Measurements from ENCODE around the gene FOXR1.
"Not testable (repeated sequence)": the region's sequence is repeated elsewhere in the genome, so short reads cannot be mapped to it uniquely, and the experiment has no call there.

FOXR1 gene

DNA sequence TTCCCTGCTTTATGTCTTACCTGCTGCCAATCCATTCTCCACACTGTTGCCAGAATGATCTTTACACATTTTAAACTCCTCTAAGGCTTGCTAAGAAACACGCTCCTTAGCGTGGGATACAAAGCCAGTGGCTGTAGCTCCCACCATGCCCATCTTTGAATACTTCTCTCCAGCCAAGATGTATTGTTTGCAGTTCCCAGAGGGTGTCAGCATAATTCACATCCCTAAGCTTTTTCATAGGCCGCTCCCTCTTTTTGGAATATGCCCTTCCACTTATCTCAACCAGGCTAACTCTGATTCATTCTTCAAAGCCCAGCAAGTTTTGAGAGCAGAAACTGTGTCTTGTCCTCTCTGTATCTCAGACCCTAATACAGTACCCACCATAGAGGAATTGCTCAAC is 23.6 kb upstream of the FOXR1 start:
- DNase-seq: no peak

DNA sequence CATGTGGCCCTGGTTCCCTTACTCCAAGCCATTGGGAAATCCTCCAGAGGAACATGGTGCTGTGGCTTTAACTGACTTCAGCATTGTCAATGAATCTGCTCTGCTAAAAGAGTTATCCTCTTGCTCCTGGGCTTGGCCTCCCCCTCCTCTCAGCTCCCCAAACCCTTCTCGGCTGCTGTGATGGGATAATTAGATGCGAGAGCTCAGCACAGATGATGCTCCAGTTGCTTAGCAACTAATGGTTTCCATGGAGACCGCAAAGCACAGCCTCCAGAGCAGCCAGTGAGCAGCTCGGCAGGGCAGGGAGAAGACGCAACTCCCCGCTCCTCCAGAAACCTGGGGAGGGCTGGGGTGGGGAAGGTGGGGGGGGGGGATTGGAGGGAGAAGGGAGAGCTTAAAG is 18.3 kb upstream of the FOXR1 start:
- DNase-seq: peak; percentile 22

DNA sequence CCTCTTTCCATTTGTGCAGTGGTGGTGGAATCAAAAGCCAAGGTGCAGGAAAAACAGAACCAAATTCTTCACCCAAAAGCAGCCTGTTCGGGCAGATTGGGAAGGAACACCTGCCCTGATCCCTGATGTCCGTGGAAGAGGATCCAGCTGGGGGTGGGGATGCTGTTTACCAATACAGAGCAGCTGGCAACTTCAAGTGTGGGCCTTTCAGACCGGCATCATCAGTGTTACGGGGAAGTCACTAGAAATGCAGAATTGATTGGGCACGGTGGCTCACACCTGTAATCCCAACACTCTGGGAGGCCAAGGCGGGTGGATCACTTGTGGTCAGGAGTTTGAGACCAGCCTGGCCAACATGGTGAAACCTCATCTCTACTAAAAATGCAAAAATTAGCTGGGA is 17.6 kb upstream of the FOXR1 start:
- peak; percentile 41 for DNase-seq

DNA sequence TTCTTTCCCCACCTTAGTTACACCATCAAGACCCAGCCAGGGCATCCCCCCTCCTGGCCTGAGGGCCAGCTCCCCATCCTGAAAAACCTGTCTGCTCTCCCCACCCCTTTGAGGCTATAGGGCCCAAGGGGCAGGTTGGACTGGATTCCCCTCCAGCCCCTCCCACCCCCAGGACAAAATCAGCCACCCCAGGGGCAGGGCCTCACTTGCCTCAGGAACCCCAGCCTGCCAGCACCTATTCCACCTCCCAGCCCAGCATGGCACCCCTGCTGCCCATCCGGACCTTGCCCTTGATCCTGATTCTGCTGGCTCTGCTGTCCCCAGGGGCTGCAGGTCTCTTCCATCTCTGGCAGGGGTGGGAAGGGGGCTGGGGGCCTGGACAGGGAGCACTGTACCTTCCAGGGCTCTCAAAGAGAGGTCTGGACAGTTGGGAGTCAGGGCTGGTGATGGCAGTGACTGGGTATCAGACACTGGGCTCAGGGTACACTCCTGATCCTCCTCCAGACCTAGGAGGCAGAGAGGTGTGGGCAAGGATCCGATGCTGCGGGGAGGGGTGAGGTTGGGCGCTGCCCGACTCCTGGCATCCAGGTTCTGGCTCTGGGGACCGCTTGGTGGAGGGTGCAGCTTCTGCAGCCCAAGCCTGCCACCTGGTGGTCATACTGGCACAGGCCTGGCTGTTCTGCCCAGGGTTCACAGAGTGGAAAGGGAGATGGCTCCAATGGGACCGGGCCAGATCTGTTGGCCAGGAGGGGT is 15.3 kb upstream of the FOXR1 start, which contains the start of gene UPK2:
UPK2 (plus strand) TSS at position 205 of the 753 bp plus-strand sequence; CDS start at position 258, 53 bp downstream.
- DNase-seq: peak; percentile 75

DNA sequence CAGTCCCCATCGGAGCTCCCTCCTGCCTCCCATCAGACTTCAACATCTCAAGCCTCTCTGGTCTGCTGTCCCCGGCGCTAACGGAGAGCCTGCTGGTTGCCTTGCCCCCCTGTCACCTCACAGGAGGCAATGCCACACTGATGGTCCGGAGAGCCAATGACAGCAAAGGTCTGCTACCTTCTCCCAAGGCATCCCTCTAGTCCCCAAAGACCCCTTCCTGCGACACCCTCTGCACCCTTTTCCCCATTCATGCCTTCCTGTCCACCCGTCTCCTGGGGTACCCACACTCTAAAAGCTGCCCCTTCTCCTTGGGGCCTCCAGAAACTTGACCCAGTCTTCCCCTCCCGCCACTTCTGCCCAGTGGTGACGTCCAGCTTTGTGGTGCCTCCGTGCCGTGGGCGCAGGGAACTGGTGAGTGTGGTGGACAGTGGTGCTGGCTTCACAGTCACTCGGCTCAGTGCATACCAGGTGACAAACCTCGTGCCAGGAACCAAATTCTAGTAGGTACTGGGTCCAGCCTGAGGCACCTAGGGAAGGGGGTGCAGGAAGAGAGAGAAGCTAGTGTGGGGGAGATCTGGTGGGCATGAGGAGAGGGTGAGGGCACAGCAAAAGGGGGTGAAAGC is 14.6 kb upstream of the FOXR1 start:
- no peak for DNase-seq

DNA sequence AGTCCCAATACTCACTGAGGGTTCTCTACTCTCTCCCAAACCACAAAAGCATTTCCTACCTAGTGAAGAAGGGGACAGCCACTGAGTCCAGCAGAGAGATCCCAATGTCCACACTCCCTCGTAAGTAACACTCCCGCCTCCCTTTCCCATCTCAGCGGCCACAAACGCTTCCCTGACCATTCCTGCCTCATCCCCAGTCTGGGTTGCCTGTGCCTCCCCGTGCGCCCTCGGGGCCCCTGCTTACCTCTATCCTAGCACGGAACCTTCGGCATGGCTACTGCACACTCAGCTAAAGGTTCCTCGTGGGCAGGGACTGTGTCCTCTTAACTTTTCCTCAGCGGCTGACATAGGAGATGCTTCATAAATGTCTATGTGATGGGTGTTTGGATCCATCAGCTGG is 14.0 kb upstream of the FOXR1 start:
- no peak for DNase-seq

DNA sequence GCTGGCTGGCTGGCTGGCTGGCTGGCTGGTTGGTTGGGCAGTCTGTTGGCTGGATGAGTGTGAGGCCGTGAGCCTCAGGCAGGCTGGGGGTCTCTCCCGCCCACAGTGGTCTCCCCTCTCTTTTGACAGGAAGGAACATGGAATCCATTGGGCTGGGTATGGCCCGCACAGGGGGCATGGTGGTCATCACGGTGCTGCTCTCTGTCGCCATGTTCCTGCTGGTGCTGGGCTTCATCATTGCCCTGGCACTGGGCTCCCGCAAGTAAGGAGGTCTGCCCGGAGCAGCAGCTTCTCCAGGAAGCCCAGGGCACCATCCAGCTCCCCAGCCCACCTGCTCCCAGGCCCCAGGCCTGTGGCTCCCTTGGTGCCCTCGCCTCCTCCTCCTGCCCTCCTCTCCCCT is 13.6 kb upstream of the FOXR1 start:
- no peak for DNase-seq

DNA sequence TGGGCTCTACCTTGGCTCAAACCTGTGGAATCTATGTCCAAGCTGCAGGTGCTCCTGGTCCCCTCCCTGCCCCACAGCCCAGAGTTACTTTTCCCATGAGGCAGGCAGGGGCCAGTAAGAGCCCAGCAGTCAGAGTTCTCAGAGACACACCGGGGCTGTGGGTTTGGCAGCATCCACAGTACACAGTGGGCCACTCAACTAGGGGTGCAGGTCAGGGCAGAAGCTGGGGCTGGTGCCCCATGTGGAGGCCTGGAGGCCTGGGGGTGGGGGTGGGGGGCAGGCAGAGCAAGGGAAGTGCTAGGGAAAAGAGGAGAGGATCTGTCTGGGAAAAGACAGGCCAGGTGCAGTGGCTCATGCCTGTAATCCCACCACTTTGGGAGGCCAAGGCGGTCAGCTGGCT is 13.0 kb upstream of the FOXR1 start:
- DNase-seq: no peak

DNA sequence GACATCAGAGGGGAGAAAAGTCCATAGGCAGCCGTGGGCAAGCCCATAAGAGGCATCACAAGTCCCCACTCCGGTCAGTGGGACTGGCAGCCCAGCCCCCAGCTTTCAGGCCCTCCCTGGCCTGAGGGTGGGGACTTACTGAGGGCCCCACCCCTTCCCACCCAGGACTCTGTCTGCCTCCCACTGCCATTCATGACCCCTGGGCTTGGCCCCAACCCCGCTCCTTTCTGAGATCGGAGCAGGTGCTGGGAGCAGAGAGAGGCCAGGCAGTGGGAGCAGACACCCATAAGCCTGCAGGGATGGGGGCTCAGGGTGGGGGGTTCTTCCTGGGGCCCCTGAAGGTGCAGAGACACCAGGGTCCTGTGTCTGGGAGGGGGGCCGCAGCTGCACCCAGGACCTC is 10.4 kb upstream of the FOXR1 start:
- DNase-seq: no peak

DNA sequence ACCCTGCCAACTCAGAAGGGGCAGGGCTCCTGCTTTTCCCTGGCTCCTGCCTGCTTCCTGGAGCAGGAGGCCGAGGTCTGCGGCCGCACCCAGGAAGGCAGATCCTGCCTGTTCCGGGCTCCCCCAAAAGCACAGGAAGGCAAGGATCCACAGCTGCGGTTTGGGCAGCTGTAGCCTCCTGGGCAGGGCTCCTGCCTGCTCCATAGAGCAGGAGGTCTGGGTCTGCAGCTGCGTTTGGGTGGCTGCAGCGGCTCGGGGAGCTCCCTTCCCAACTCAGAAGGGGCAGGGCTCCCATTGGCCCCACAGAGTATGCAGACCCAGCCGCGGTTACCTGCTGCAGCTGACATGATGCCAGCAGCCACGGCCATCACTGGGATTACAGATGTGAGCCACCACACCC is 10.0 kb upstream of the FOXR1 start:
- DNase-seq: no peak

DNA sequence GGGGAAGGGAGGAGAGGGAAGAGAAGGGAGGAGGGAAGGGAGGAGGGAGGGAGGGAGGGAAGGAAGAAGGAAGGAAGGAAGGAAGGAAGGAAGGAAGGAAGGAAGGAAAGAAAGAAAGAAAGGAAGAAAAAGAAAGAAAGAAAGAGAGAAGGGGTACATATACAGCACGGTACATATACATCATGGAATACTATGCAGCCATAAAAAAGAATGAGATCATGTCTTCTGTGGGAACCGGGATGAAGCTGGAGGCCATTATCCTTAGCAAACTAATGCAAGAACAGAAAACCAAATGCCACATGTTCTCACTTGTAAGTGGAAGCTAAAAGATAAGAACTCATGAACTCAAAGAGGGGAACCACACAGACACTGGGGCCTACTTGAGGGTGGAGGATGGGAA is 2.1 kb upstream of the FOXR1 start:
- DNase-seq: not testable (repeated sequence)

DNA sequence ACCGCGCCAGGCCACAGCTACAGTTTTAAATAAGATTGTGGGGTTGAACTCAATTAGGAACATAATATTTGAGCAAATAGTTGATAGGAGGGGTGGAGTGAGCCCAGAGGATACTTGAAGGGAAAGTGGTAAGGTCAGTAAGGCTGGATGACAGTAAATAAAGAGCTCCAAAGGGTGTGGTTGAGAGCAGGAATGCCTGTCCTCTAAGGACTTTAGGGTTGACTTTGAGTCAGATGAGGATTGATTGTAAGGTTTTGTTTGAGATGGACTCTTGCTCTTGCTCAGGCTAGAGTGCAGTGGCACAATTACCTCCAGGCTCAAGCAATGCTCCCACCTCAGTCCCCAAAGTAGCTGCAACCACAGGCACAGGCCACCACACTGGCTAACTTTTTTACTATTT is 2.4 kb downstream of the FOXR1 start:
- no peak for DNase-seq

DNA sequence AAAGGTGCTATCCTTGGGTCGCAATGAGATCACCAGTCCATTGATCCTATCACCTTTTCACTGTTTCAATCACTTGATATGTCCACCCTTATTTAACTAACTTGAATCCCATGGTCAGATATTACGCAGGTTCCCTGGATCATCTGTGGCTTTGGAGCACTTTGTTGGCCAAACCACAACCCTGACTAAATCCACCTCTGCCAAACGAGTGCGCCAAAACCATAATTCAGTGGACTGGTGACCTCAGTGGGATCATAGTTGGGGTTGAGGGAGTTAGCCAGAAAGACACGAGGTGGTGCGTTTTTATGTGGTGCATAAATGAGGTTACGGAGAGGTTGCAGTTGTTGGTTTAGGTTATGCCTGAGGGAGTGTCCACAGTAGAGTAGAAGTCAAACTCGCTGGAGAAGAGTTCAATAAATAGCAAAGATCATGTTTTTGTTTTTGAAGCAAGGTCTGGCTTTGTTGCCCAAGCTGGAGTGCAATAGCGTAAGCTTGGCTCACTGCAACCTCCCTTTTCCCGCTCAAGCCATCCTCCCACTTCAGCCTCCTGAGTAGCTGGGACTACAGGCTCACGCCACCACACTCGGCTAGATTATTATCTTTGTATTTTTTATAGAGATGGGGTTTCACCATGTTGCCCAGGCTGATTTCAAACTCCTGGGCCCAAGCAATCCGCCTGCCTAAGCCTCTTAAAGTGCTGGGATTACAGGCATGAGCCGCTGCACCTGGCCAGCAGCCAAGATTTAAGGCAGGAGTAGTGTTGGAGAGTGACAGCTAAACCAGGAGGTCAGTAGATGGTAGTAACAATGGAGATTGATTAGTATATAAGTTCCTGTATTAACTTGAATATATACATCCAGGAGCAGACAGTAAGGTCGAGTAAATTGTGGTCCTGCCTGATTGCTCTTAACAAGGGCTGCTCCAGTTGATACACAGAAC is 4.5 kb downstream of the FOXR1 start:
- DNase-seq: peak; percentile 69

DNA sequence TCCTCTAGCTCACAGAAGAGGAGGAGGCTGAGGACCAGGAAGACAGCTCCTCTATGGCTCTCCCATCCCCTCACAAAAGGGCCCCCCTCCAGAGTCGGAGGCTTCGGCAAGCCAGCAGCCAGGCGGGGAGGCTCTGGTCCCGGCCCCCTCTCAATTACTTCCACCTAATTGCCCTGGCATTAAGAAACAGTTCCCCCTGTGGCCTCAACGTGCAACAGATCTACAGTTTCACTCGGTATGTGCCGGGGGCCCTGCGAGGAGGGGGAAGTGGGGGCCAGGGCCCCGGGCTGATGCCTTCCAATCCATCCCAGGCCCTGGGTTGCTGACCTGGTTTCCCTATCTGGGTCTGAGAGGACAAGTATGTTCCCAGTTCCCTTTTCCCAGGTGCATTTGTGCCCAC is 7.9 kb downstream of the FOXR1 start:
- no peak for DNase-seq

DNA sequence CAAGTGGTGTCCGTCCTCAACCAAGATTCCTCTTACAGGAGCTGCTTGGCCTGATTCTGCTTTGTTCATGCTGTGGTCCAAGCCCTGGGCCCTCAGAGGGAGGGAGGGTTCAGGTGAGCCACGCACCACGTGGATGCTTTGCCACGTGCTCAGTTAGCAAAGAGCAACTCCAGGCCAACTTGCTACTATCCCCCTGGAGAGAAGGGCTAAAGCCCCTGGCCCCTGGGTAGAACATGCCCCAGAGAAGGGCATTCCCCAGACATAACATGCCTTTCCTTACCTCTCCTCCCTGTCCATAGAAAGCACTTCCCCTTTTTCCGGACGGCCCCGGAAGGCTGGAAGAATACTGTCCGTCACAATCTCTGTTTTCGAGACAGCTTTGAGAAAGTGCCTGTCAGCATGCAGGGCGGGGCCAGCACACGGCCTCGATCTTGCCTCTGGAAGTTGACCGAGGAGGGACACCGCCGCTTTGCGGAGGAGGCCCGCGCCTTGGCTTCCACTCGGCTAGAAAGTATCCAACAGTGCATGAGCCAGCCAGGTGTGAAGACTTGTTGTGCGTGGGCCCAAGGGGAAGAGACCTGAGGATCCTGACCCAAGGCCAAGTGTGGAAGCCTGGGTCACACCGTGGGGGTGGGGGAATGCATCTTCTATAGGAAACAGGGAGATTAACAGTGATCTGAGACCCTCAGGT is 8.8 kb downstream of the FOXR1 start:
- DNase-seq: no peak

DNA sequence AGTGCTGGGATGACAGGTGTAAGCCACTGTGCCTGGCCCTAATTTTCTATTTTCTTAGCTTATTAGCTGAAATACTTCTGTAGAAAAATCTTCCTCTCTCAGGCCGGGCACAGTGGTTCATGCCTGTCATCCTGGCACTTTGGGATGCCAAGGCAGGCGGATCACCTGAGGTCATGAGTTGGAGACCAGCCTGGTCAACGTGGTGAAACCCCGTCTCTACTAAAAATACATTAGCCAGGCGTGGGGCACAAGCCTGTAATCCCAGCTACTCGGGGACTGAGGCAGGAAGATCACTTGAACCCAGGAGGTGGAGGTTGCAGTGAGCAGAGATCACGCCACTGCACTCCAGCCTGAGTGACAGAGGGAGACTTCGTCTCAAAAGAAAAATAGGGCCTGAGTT is 12.8 kb downstream of the FOXR1 start:
- not testable (repeated sequence) for DNase-seq

DNA sequence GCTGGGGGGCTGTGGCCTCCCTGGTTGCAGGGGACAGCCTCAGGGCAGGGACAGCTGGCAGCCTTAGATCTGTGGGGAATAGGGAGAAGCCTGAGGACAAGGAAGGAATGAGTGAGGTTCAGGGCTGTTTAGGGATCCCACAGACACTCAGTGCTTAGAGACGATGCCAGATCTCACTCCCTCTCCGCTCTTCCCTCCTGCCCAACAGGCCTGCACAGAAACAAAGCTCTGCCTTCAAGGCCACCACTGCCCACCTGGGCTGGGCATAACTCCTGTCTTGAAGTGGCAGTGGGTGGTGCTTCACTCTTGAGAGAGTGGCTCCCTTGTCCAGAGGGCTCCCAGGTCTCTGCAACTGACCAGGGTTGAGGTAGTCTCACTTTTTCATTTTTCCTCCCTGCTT is 13.3 kb downstream of the FOXR1 start:
- DNase-seq: no peak

DNA sequence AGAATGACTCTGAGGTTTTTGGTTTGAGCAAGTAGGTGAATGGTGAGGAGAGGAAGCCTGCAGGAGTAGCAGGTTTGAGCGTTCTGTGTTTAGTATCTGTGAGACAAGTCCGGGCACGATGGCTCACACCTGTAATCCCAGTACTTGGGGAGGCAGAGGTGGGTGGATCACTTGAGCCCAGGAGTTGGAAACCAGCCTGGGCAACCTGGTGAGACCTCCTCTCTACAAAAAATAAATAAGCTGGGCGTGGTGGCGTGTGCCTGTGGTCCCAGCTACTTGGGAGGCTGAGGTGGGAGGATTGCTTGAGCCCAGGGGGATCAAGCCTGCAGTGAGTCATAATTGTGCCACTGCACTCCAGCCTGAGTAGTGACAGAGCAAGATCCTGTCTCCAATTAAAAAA is 16.7 kb downstream of the FOXR1 start:
- peak; percentile 76 for DNase-seq

DNA sequence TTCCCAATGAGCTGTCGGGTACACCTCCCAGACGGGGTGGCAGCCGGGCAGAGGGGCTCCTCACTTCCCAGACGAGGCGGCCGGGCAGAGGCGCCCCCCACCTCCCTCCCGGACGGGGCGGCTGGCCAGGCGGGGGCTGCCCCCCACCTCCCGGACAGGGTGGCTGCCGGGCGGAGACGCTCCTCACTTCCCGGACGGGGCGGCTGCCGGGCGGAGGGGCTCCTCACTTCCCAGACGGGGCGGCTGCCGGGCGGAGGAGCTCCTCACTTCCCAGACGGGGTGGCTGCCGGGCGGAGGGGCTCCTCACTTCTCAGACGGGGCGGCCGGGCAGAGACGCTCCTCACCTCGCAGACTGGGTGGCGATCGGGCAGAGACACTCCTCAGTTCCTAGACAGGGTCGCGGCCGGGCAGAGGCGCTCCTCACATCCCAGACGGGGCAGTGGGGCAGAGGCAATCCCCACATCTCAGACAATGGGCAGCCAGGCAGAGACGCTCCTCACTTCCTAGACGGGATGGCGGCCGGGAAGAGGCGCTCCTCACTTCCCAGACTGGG is 20.0 kb downstream of the FOXR1 start:
- not testable (repeated sequence) for DNase-seq

DNA sequence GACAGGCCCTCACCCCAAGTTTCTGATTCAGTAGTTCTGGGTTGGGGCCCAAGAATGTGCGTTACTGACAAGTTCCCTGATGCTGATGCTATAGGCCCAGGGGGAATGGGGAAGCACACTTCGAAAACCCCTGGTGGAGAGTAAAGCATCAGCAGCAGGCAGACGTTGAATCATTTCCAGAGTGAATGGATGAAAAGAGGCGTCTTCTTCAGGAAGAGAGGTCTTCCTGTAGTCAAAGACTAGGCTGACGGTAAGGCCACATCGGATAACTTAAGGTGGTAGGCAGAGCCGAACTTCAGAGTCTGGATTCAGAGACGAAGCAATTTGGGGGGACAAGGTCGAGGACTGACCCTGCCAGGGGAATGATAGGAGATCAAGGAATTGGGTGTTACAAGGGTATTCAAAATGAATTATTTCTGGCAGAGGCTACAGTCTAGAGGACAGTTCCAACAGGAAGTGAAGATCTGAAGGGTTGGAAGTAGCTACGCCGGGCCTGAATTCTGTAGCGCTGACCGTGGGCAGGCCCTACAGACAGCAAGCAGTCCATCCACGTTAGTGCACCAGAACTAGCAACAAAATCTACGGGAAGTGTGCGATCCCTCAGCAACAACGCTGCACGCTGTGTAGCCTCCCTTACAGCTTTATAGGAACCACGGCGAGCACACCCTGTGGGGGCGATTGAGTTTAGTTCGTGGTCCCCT is 25.5 kb downstream of the FOXR1 start:
- peak; percentile 32 for DNase-seq

DNA sequence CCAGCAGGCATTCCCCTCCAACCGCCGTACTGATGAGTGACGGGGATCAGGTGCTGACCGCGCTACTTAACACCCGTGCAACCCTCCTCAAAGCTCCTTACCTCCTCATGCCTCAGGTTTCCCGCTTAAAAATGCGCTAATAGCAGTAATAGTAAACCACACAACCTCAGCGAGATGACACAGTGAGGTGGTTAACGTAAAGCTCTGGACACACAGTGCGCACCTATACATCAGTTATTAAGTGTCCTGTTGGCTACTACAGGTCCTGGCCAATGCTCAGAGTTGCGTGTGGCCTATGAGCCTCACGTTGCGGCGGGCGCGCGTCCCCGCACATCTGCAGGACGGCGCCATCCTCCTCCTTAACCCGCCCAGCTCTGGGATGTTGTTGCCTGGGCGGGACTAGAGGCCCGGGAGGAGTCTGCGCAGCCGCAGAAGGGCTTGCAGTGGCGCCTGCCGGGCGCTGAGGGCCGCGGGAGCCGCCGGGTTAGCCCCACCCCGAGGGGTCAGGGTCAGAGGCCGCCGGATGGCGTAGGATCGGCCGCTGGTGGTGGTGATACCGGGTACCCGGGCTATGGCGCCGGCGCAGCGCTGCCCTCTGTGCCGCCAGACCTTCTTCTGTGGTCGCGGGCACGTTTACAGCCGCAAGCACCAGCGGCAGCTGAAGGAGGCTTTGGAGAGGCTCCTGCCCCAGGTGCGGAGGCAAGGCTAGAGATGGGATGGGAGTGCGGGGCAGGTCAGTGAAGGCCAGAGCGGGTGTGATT is 26.2 kb downstream of the FOXR1 start, which contains the start of gene CENATAC:
CENATAC (plus strand) TSS at position 512 of the 761 bp plus-strand sequence; CDS start at position 572, 60 bp downstream.
- DNase-seq: peak; percentile 95

All from NCI-H510A treated with DMSO at 0.1 percent for 48 hours (cell line).